Sigmoid colon (tissue), 7 donors: ENCODE results near the gene DAB2IP. TPM values are rescaled to one million over a fixed set of nuclear protein-coding genes. Genes with fewer than 3 reads are reported as not detected.

Experiments
- DNase-seq: peaks from one replicate; pipeline ENCODE4 v3.0.0-alpha.2; 2019
- H3K27ac ChIP-seq, 4 donors: fragments of 200-600 bp; sonication (generic); one replicate each; pipeline ENCODE4 v1.5.1; 2016 to 2019; ENCODE audit warnings: mild to moderate bottlenecking in 1 of 4
- H3K27me3 ChIP-seq, 3 donors: fragments of 200-600 bp; sonication (generic); one replicate each; pipeline ENCODE4 v1.5.1; 2019; ENCODE audit warnings: mild to moderate bottlenecking in 1 of 3
- H3K36me3 ChIP-seq, 4 donors: fragments of 200-600 bp; sonication (generic); one replicate each; pipeline ENCODE4 v1.5.1; 2016 to 2019
- H3K4me1 ChIP-seq, 4 donors: fragments of 200-600 bp; sonication (generic); one replicate each; pipeline ENCODE4 v1.5.1; 2017 to 2019
- H3K4me3 ChIP-seq, 4 donors: fragments of 200-600 bp; sonication (generic); one replicate each; pipeline ENCODE4 v1.5.1; 2017 to 2019; ENCODE audit warnings: mild to moderate bottlenecking in 2 of 4, moderate library complexity in 1 of 4
- H3K9me3 ChIP-seq, 4 donors: fragments of 200-600 bp in 3 of 4; sonication (generic) in 3 of 4; one replicate each; pipeline versions ENCODE4 v1.5.1 to v1.6.1; 2013 to 2019
- CTCF ChIP-seq, 4 experiments: fragments of 450-650 bp in 3 of 4; fragments of 200-600 bp in 1 of 4; IDR thresholded peaks; one replicate each; pipeline ENCODE4 v1.5.1; 2016 to 2019; ENCODE audit warnings: antibody characterized with exemption in 4 of 4, mild to moderate bottlenecking in 3 of 4, moderate library complexity in 2 of 4
- EP300 ChIP-seq, 4 donors: sonication (generic); formaldehyde crosslinking; IDR thresholded peaks; one replicate each; pipeline ENCODE4 v1.6.1; 2017; ENCODE audit warnings: antibody characterized with exemption in 4 of 4
- POLR2A ChIP-seq, 2 donors: fragments of 450-650 bp; IDR thresholded peaks; one replicate each; pipeline ENCODE4 v1.6.1; 2016; ENCODE audit warnings: antibody characterized with exemption in 2 of 2, mild to moderate bottlenecking in 2 of 2, moderate library complexity in 2 of 2
- POLR2AphosphoS5 ChIP-seq, 4 donors: sonication (generic); formaldehyde crosslinking; IDR thresholded peaks; one replicate each; pipeline ENCODE4 v1.6.1; 2017; ENCODE audit warnings: antibody characterized with exemption in 4 of 4
- WGBS, 2 donors: extraction: QIAGEN DNeasy Blood & Tissue Kit; methylation state at CpG; one replicate each; pipeline ENCODE4 v1.1.7; 2013; 5-methylcytosine and 5-hydroxymethylcytosine counted together
- intact Hi-C: fragments of 100-400 bp; cut with DNase I; formaldehyde crosslinking; loops from one replicate; pipeline ENCODE4 v1.15.1; 2023
- polyA plus RNA-seq, 3 donors: library from polyadenylated mRNA; stranded (reverse); fragments of 200-250 nt; gene quantifications; one replicate each; pipeline ENCODE4 v1.2.3, GENCODE V29; 2013
- total RNA-seq, 4 donors: library from RNA; depleted of rRNA; stranded (reverse); fragments of >200 nt; gene quantifications; one replicate each; pipeline ENCODE4 v1.1.0, GENCODE V29; 2016
- donor health status: healthy with polysubstance abuse.
- donor health status: Bipolar disorder and iron deficiency.
- donor health status: healthy.

DAB2IP gene
- total and polyA plus RNA-seq, 7 donors, result 20.1 to 52.4 (median 34.7) TPM

GRCh38 chr9:121811140-121811539 is 159.7 kb downstream of the DAB2IP start:
- Histone ChIP-seq H3K27ac (no peak overlapping the region), H3K27me3 (no peaks in the 10 kb centered on the region), H3K4me3 (no peak overlapping the region), H3K4me1 (no peaks in the 10 kb centered on the region), H3K9me3 (no peaks in the 10 kb centered on the region), H3K36me3 (no peaks in the 10 kb centered on the region)
- intact Hi-C loops, result no loop called here
- TF ChIP-seq EP300 (IDR thresholded peaks at IDR 0.05) (no peak), POLR2A (IDR thresholded peaks at IDR 0.05) (no peak), POLR2AphosphoS5 (IDR thresholded peaks at IDR 0.05) (no peak)
- DNase-seq, result no peak
- 81 to 86% methylated on average over 9 of the region's 9 CpGs for WGBS, 2 donors

GRCh38 chr9:121811751-121812150 is 160.3 kb downstream of the DAB2IP start:
- TF ChIP-seq POLR2AphosphoS5 (IDR thresholded peaks at IDR 0.05) (no peak), CTCF (IDR thresholded peaks at IDR 0.05) (no peak), EP300 (IDR thresholded peaks at IDR 0.05) (no peak), POLR2A (IDR thresholded peaks at IDR 0.05) (no peak)
- 91 to 92% methylated on average over 10 of the region's 10 CpGs for WGBS, 2 donors
- intact Hi-C loops, result no loop called here
- Histone ChIP-seq H3K9me3 (no peaks in the 10 kb centered on the region), H3K27me3 (no peaks in the 10 kb centered on the region), H3K4me3 (no peak overlapping the region), H3K36me3 (no peaks in the 10 kb centered on the region), H3K27ac (no peak overlapping the region), H3K4me1 (no peaks in the 10 kb centered on the region)
- DNase-seq, result no peak

GRCh38 chr9:121812159-121812735 is 160.8 kb downstream of the DAB2IP start:
- H3K36me3 ChIP-seq, result no peaks in the 10 kb centered on the region
- H3K27ac ChIP-seq, result no peak overlapping the region
- DNase-seq, result no peak
- H3K9me3 ChIP-seq, result no peaks in the 10 kb centered on the region
- no peaks in the 10 kb centered on the region for H3K27me3 ChIP-seq
- WGBS, 2 donors, result 92 to 93% methylated on average over 12 of the region's 12 CpGs
- H3K4me1 ChIP-seq, result no peaks in the 10 kb centered on the region
- no peak overlapping the region for H3K4me3 ChIP-seq
- TF ChIP-seq CTCF (IDR thresholded peaks at IDR 0.05), result no peak
- no peak for TF ChIP-seq POLR2AphosphoS5 (IDR thresholded peaks at IDR 0.05)
- TF ChIP-seq EP300 (IDR thresholded peaks at IDR 0.05), result no peak
- TF ChIP-seq POLR2A (IDR thresholded peaks at IDR 0.05), result no peak
- intact Hi-C loops, result no loop called here

GRCh38 chr9:121813519-121814210 is 162.2 kb downstream of the DAB2IP start:
- Histone ChIP-seq H3K36me3 (no peaks in the 10 kb centered on the region), H3K27me3 (no peaks in the 10 kb centered on the region), H3K27ac (no peak overlapping the region), H3K4me1 (no peaks in the 10 kb centered on the region), H3K4me3 (no peak overlapping the region), H3K9me3 (no peaks in the 10 kb centered on the region)
- 88 to 93% methylated on average over 13 of the region's 13 CpGs for WGBS, 2 donors
- intact Hi-C loops, result no loop called here
- TF ChIP-seq EP300 (IDR thresholded peaks at IDR 0.05) (no peak), CTCF (IDR thresholded peaks at IDR 0.05) (no peak), POLR2A (IDR thresholded peaks at IDR 0.05) (no peak), POLR2AphosphoS5 (IDR thresholded peaks at IDR 0.05) (no peak)
- no peak for DNase-seq

GRCh38 chr9:121814594-121814993 is 163.2 kb downstream of the DAB2IP start:
- no peak overlapping the region for H3K4me3 ChIP-seq
- H3K27ac ChIP-seq, result no peak overlapping the region
- TF ChIP-seq CTCF (IDR thresholded peaks at IDR 0.05) (no peak), EP300 (IDR thresholded peaks at IDR 0.05) (no peak), POLR2AphosphoS5 (IDR thresholded peaks at IDR 0.05) (no peak), POLR2A (IDR thresholded peaks at IDR 0.05) (no peak)
- intact Hi-C loops, result no loop called here
- H3K27me3 ChIP-seq, result no peaks in the 10 kb centered on the region
- WGBS, 2 donors, result 91% methylated on average over 11 of the region's 11 CpGs
- no peak for DNase-seq
- H3K4me1 ChIP-seq, result no peaks in the 10 kb centered on the region
- no peaks in the 10 kb centered on the region for H3K36me3 ChIP-seq
- H3K9me3 ChIP-seq, result no peaks in the 10 kb centered on the region
